ENCODE measurements around the gene SLC35A5.

DNA sequence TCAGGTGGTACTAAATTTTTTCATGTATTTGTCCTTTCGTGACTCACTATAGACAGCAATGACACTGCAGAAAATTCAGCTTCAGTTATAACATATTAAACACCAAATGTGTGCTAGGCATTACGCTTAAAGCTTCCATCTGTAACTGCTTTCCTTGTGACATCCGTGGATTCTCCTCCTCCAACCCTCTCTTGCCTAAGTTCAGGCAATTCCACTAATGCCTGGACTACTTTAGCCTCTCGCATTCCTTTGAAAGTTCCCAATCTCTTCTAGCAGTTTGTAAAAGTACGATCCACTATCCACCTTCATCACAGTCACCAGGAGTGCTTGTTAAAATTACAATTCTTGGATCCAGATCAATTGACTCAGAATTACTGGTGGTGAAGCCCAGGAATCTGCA lies 61.4 kb downstream of the SLC35A5 start:
- no peak for TF ChIP-seq EP300 (IDR thresholded peaks at IDR 0.05; ENCODE audit: low read depth)
- no peak for TF ChIP-seq CTCF (IDR thresholded peaks at IDR 0.05)
